Right lobe of liver (tissue), 6 donors: ENCODE results near the gene GPR15. TPM values are rescaled to one million over a fixed set of nuclear protein-coding genes. Genes with fewer than 3 reads are reported as not detected.

Experiments used
- ATAC-seq, 4 donors: fragments of 200-7000 bp; cut with Tn5 transposase; one replicate each; pipeline ENCODE4 v1.9.1; 2020; ENCODE audit warnings: mild to moderate bottlenecking in 4 of 4, moderate library complexity in 4 of 4
- DNase-seq, 3 donors: peaks; one replicate each; pipeline ENCODE4 v3.0.0-alpha.2; 2020
- H3K27ac ChIP-seq, 3 donors: fragments of 200-600 bp; one replicate each; pipeline ENCODE4 v1.8.0; 2022
- H3K27me3 ChIP-seq, 2 donors: fragments of 200-600 bp; one replicate each; pipeline ENCODE4 v1.8.0; 2022
- H3K36me3 ChIP-seq, 4 donors: fragments of 200-600 bp; sonication (generic) in 1 of 4; one replicate each; pipeline versions ENCODE4 v1.5.1 to v1.8.0; 2017 to 2022; ENCODE audit warnings: control low read depth in 1 of 4
- H3K4me1 ChIP-seq, 4 donors: fragments of 200-600 bp; sonication (generic) in 1 of 4; one replicate each; pipeline versions ENCODE4 v1.5.1 to v1.8.0; 2017 to 2022; ENCODE audit warnings: control low read depth in 1 of 4
- H3K4me3 ChIP-seq, 3 donors: fragments of 200-600 bp; one replicate each; pipeline ENCODE4 v1.8.0; 2022
- H3K9me3 ChIP-seq, 4 donors: fragments of 200-600 bp; sonication (generic) in 1 of 4; one replicate each; pipeline versions ENCODE4 v1.5.1 to v1.8.0; 2017 to 2022; ENCODE audit warnings: control low read depth in 1 of 4
- CTCF ChIP-seq, 4 donors: fragments of 200-600 bp in 3 of 4; fragments of 450-650 bp in 1 of 4; IDR thresholded peaks; one replicate each; pipeline versions ENCODE4 v1.5.1 to v1.8.0; 2016 to 2022; ENCODE audit warnings: antibody characterized with exemption in 4 of 4, mild to moderate bottlenecking in 2 of 4
- POLR2A ChIP-seq: fragments of 450-650 bp; IDR thresholded peaks from one replicate; pipeline ENCODE4 v1.6.1; 2017; ENCODE audit warnings: antibody characterized with exemption, mild to moderate bottlenecking
- WGBS: methylation state at CpG from one replicate; pipeline ENCODE4 v1.1.6; 2018; ENCODE audit warnings: low coverage, low lambda C conversion rate; ENCODE audit not compliant: insufficient coverage; ENCODE audit errors: missing lambda C conversion rate; 5-methylcytosine and 5-hydroxymethylcytosine counted together
- intact Hi-C, 2 donors: fragments of 100-400 bp; cut with DNase I; formaldehyde crosslinking; loops; one replicate each; pipeline versions ENCODE4 v1.11.2 to v1.14.1; 2022
- total RNA-seq, 6 experiments: library from RNA; depleted of rRNA in 2 of 6; stranded (reverse); fragments of >200 nt in 2 of 6; fragmentation: NEBNext Ultra II Directional in 3 of 6; extraction: Animal tissue kit (Norgen Biotek cat#: 25700) in 3 of 6; gene quantifications; one replicate each; pipeline versions ENCODE4 v1.1.0 to v1.2.4, GENCODE V29; 2016 to 2023
- donor health status: DM: no; HTN: yes; CAD: no.
- donor health status: DM: no; HTN: no; CAD: no.
- donor health status: DM: no; HTN: no; CAD: no.
- donor health status: DM: no; HTN: yes; CAD: no.
- donor health status: DM: no; HTN: yes; CAD: no.

The GPR15 gene
- total RNA-seq, 6 experiments from 2014 or later: not detected

GRCh38 chr3:98563661-98564281, 32.0 kb downstream of the GPR15 start:
- no peak overlapping the region for H3K27ac ChIP-seq
- H3K36me3 ChIP-seq: no peaks in the 10 kb centered on the region
- no peaks in the 10 kb centered on the region for H3K4me1 ChIP-seq
- DNase-seq: no peak
- no peaks in the 10 kb centered on the region for H3K27me3 ChIP-seq
- TF ChIP-seq POLR2A (no peak), CTCF (IDR thresholded peaks at IDR 0.05) (no peak)
- no peaks in the 10 kb centered on the region for H3K9me3 ChIP-seq
- intact Hi-C loops: no loop called here
- no peak overlapping the region for H3K4me3 ChIP-seq
- WGBS: 65% methylated on average over 4 of the region's 4 CpGs
- peak in 2 of 4 donors; percentile 17 to 51 for ATAC-seq

- DNase-seq (no peak), ATAC-seq (peak in 2 of 4 donors; percentile 19 to 26)
- no peak for TF ChIP-seq CTCF (IDR thresholded peaks at IDR 0.05)
- no peak for TF ChIP-seq POLR2A
- Histone ChIP-seq H3K4me3 (no peak overlapping the region), H3K4me1 (no peaks in the 10 kb centered on the region), H3K27me3 (no peaks in the 10 kb centered on the region), H3K27ac (no peak overlapping the region), H3K36me3 (no peaks in the 10 kb centered on the region), H3K9me3 (no peaks in the 10 kb centered on the region)
- intact Hi-C loops: no loop called here
- WGBS: 59% methylated on average over 6 of the region's 7 CpGs
Observed at GRCh38 chr3:98564282-98565005, 32.7 kb downstream of the GPR15 start.

- Histone ChIP-seq H3K4me3 (no peak overlapping the region), H3K4me1 (no peaks in the 10 kb centered on the region), H3K9me3 (no peaks in the 10 kb centered on the region), H3K27me3 (no peaks in the 10 kb centered on the region), H3K36me3 (no peaks in the 10 kb centered on the region), H3K27ac (no peak overlapping the region)
- 78% methylated on average over 3 of the region's 3 CpGs for WGBS
- no peak for DNase-seq
- TF ChIP-seq POLR2A: no peak
- no peak for TF ChIP-seq CTCF (IDR thresholded peaks at IDR 0.05)
- no peak for ATAC-seq
- intact Hi-C loops: no loop called here
Observed at GRCh38 chr3:98565237-98565643, 33.5 kb downstream of the GPR15 start.

DNA sequence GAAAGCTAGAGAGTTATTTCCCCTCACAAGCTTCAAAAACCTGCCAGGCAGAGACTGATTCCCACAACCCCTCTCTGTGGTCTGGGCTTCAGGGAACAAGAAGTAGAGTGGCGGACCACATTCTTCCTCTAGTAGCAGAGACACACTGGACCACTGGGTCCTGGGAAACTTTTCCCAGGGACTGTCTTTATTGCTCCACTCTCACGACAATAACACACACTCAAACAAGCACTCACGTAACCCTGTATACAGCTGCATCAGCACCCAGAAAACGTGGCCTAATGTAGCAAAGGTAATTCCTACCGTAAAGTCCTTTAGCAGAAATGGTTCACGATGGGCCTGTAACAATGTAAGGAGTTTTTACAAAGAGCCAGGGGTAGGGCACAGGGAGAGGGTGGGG, 34.1 kb downstream of the GPR15 start:
- WGBS: 87% methylated on average over 6 of the region's 6 CpGs
- H3K4me3 ChIP-seq: no peak overlapping the region
- intact Hi-C loops: no loop called here

More for the DNA sequence above, 34.1 kb downstream of the GPR15 start:
- Histone ChIP-seq H3K4me1 (no peaks in the 10 kb centered on the region), H3K36me3 (no peaks in the 10 kb centered on the region), H3K27me3 (no peaks in the 10 kb centered on the region), H3K27ac (no peak overlapping the region), H3K9me3 (no peaks in the 10 kb centered on the region)
- TF ChIP-seq POLR2A (no peak), CTCF (IDR thresholded peaks at IDR 0.05) (no peak)
- DNase-seq: no peak
- ATAC-seq: no peak
